Measurements from ENCODE around the gene RBM15B. TPM values are rescaled to one million over a fixed set of nuclear protein-coding genes. Genes with fewer than 3 reads are reported as not detected.

Gene RBM15B
- polyA plus RNA-seq, 2 of the 4 experiments (the other 2 are of a cell fraction) = 7.9 to 17.0 TPM

DNA sequence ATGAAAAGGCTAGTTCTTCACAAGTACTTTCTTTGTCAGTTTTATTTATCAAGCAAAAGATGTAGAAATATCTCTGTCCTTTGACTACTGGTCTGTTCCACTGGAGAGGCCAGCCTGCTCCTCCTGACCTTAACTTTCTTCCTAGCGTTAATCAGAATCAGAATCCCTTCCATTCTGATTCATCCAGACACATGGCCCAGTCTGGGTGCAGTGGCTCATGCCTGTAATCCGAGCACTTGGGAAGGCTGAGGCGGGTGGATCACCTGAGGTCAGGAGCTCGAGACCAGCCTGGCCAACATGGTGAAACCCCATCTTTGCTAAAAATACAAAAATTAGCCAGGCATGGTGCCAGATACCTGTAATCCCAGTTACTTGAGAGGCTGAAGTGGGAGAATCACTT is 38.0 kb upstream of the RBM15B start:
- no peak overlapping the region for H3K27ac ChIP-seq
- DNase-seq (ENCODE audit: low read depth in 1 of 2, low spot score in 1 of 2) (no peak), FAIRE-seq (no peak), ATAC-seq (no peak)
- no peaks in the 10 kb centered on the region for H3K4me1 ChIP-seq
- 78% methylated on average over 4 of the region's 4 CpGs for WGBS (ENCODE audit: missing lambda C conversion rate)
- H3K4me3 ChIP-seq = no peak overlapping the region
- ChIA-PET POLR2A (no interaction called here), CTCF (interaction anchor here (1.0 kb wide), 1 partner anchor 19 kb away, joined by 3 read pairs; no protein-coding TSS in a partner anchor)
- no peak overlapping the region for H3K4me2 ChIP-seq
- no peaks in the 10 kb centered on the region for H3K9me3 ChIP-seq
- TF ChIP-seq CEBPB (IDR thresholded peaks at IDR 0.05) (no peak), ZFP36 (IDR thresholded peaks at IDR 0.05; ENCODE audit: borderline replicate concordance, partially characterized antibody) (no peak), MAFK (IDR thresholded peaks at IDR 0.05; ENCODE audit: partially characterized antibody) (no peak), RCOR1 (IDR thresholded peaks at IDR 0.05; ENCODE audit: low read depth, low read length) (no peak), ELK1 (IDR thresholded peaks at IDR 0.05; ENCODE audit: low read depth, low read length) (no peak), KDM5A (IDR thresholded peaks at IDR 0.05) (no peak), CHD2 (IDR thresholded peaks at IDR 0.05; ENCODE audit: low read length, partially characterized antibody) (no peak), NPAS2 (CRISPR knock-in tag; IDR thresholded peaks at IDR 0.05; ENCODE audit: borderline replicate concordance) (no peak), HES2 (IDR thresholded peaks at IDR 0.05) (no peak), TP53 (CRISPR knock-in tag; IDR thresholded peaks at IDR 0.05) (no peak), CBX2 (IDR thresholded peaks at IDR 0.05; ENCODE audit: borderline replicate concordance, low read depth) (no peak), RARB (CRISPR knock-in tag; IDR thresholded peaks at IDR 0.05) (no peak), JUN (IDR thresholded peaks at IDR 0.05) (no peak)
- TF ChIP-seq, protein P1, sequence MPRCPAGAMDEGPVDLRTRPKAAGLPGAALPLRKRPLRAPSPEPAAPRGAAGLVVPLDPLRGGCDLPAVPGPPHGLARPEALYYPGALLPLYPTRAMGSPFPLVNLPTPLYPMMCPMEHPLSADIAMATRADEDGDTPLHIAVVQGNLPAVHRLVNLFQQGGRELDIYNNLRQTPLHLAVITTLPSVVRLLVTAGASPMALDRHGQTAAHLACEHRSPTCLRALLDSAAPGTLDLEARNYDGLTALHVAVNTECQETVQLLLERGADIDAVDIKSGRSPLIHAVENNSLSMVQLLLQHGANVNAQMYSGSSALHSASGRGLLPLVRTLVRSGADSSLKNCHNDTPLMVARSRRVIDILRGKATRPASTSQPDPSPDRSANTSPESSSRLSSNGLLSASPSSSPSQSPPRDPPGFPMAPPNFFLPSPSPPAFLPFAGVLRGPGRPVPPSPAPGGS (IDR thresholded peaks at IDR 0.05) = no peak

- Histone ChIP-seq H3K4me1 (no peaks in the 10 kb centered on the region), H3K27ac (no peak overlapping the region), H3K4me3 (no peak overlapping the region), H3K9me3 (no peaks in the 10 kb centered on the region), H3K4me2 (no peak overlapping the region)
- no peak for TF ChIP-seq HEYL (CRISPR knock-in tag; IDR thresholded peaks at IDR 0.05)
- no peak for TF ChIP-seq RNF2 (IDR thresholded peaks at IDR 0.05; ENCODE audit: borderline replicate concordance, low read depth)
- TF ChIP-seq, protein P2, sequence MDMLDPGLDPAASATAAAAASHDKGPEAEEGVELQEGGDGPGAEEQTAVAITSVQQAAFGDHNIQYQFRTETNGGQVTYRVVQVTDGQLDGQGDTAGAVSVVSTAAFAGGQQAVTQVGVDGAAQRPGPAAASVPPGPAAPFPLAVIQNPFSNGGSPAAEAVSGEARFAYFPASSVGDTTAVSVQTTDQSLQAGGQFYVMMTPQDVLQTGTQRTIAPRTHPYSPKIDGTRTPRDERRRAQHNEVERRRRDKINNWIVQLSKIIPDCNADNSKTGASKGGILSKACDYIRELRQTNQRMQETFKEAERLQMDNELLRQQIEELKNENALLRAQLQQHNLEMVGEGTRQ (IDR thresholded peaks at IDR 0.05) = no peak
- TF ChIP-seq E2F6 (IDR thresholded peaks at IDR 0.05; ENCODE audit: borderline replicate concordance, low read depth) = no peak
- no peak for TF ChIP-seq REST (IDR thresholded peaks at IDR 0.05)
- no peak for TF ChIP-seq SMC3 (IDR thresholded peaks at IDR 0.05)
- TF ChIP-seq RARB (CRISPR knock-in tag; IDR thresholded peaks at IDR 0.05) = no peak
- TF ChIP-seq, protein P3, sequence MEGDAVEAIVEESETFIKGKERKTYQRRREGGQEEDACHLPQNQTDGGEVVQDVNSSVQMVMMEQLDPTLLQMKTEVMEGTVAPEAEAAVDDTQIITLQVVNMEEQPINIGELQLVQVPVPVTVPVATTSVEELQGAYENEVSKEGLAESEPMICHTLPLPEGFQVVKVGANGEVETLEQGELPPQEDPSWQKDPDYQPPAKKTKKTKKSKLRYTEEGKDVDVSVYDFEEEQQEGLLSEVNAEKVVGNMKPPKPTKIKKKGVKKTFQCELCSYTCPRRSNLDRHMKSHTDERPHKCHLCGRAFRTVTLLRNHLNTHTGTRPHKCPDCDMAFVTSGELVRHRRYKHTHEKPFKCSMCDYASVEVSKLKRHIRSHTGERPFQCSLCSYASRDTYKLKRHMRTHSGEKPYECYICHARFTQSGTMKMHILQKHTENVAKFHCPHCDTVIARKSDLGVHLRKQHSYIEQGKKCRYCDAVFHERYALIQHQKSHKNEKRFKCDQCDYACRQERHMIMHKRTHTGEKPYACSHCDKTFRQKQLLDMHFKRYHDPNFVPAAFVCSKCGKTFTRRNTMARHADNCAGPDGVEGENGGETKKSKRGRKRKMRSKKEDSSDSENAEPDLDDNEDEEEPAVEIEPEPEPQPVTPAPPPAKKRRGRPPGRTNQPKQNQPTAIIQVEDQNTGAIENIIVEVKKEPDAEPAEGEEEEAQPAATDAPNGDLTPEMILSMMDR (IDR thresholded peaks at IDR 0.05) = no peak
- no peak for TF ChIP-seq MAX (IDR thresholded peaks at IDR 0.05)
- no peak for TF ChIP-seq ZFP36 (IDR thresholded peaks at IDR 0.05; ENCODE audit: borderline replicate concordance, partially characterized antibody)
- no peak for TF ChIP-seq PHF8 (IDR thresholded peaks at IDR 0.05; ENCODE audit: borderline replicate concordance, low read depth)
- ATAC-seq (no peak), FAIRE-seq (no peak), DNase-seq (ENCODE audit: low read depth in 1 of 2, low spot score in 1 of 2) (no peak)
- ChIA-PET POLR2A (no interaction called here), CTCF (interaction anchor here (0.6 to 1.0 kb wide), 2 partner anchors 18 to 677 kb away, joined by 3 read pairs; no protein-coding TSS in a partner anchor)
- WGBS (ENCODE audit: missing lambda C conversion rate) = 80% methylated on average over 1 of the region's 1 CpG
These were observed 37.4 kb upstream of the RBM15B start for GRCh38 chr3:51353691-51354090.

Data from A549 (cell line).